IPS DF 4.7 (cell line): Measurements from ENCODE around the gene MPO.

Experiments
- DNase-seq: peaks from one replicate; pipeline ENCODE4 v3.0.0-alpha.2; 2013; ENCODE audit warnings: low spot score; ENCODE audit errors: extremely low read depth

MPO gene

DNA sequence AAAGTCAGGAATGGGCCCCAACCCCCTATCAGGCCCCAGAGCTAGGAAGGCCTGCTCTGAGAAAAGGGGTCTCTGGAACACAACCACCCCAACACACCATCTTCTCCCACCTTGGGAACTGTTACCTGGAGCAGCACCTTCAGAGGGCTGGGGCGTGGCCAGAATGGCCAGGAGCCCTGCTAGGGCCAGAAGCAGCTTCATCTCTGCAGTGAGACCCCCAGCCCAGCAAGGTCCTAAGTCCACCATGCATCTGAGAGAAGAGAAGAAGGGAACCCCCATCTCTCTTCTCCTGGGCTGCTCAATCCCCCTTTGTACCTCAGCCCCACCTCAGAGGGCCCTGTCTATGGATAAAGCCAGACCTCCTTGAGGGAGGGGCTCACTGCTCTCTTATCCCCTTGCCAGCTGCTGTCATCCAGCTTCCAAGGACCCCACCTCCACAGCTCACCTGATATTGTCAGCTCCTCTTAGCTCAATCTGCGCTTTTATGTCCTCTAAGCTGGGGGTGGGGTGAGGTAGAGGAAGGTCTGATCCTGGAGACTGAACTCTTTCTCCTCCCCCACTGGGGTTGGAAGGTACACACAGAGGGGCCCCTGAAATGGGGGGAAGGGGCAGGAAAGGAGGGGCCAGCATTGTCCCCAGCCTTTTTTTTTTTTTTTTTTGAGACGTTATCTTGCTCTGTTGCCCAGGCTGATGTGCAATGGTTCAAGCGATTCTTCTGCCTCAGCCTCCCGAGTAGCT is at the start of gene MPO:
Gene MPO, minus strand, starts transcription at position 456 of the 738 bp plus-strand sequence. Its CDS starts 177 bp downstream, at position 279.
- no peak for DNase-seq

- no peak for DNase-seq
Measured at GRCh38 chr17:58329810-58330537, 49.2 kb upstream of the MPO start.

DNA sequence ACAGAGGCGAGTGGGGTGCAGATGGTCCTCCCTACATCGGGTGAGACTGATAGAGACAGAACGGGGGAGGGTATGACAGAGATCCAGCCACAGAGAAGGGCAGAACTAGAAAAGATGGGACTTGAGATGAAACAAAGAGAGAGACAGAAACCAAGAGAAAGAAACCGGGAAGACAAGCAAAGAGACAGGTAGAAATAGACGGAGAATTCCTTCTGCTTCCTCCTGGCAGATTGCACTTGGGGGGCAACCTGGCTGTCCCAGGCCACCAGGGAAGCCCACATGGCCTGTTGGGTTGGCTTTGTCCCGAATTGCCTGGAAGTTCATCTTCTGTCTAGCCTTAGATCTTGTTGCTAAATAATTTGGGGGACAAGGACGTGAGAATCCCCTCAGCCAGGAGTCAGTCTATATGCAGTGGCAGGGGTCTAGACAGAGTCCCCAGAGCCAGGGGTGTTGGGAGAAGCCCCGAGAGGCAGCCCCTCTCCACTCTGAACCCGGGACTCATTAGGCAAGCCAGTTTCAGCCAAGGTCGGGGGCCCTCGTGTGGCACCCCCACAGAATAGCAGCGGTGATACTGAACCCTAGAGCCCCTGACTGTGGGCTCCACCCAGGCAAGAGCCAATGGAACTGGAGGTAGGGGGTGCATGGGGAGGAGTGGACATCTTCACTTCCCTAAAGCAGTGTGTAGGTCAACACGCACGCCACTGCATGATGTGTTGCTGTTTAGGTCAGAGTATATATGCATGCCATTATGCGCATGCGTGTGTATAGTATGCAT is 48.5 kb upstream of the MPO start:
- no peak for DNase-seq

- no peak for DNase-seq
Measured at GRCh38 chr17:58328195-58329034, 47.7 kb upstream of the MPO start, which contains the start of gene TSPOAP1. TSS of gene TSPOAP1 (minus strand) at chr17:58328795. CDS start at chr17:58327920, 875 bp downstream.

DNA sequence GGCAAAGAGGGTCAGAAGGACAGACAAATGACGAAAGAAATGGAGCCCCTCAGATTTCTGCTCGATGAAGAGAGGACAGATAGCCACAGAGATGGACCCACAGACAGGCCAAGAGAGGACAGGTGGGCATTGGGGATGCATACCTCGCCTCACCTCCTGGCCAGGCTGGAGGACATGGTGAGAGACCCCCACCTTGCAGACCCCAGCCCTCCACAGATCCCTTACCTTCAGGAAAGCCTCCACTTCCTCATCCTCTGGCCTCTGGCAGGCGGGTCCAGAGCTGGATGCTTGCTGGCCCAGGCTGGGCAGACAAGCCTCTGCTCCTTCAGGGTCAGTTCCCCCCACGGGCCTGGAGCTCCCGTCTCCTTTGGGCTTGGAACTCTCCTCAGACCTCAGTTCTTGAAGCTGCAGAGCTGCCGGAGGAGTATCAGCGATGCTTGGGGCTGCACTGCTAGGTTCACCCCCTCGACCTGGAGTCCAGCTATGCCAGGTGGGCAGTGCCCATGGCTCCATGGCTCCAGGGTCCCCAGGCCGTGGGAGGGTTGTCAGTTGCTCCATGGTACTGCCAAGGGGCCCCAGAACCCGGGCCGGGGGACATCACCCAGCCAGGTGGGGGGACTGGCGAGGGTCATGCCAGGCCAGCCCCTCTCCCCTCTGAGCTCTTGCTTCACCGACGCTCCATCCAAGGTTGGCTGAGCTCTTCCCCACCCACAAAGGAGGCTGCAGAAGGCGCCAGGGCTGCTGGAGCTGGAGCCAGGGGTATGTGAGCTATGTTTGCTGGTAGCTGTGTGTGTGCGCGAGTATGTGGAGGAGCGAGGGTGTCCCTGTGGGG is 46.8 kb upstream of the MPO start:
- DNase-seq: no peak

DNA sequence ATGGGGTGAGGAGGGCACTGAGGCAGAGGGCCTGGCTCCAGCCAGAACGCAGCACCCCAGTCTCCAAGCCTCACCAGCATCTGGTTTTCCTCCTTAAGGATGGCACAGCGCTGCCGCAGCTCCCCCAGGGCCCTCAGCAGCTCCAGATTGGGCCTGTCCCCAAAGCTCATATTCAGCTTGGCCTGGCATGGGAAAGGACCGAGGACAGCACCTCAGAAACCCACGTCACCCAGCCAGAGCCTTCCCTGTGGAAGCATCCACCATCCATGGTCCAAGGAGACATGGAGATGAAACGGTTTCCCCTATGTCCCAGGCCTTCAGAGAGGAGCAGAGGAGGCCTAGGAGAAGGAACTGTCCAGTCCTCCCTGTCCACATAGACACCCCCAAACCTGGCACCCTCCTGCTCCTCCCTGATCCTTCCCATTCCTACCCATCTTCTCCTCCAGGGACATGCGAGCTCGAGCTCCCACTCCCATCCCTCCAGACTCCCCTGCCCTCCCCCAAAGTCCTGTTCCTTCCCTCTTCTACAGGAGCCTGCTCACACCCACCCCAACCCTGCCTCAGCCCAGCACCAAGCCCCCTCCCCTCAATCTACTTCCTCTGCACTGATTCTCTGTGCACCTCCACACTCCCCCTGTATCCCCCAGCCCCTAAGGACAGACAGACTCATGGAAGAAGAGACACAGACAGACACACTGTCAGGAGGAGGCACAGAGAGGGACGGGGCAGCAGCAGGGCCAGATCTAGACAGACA is 46.1 kb upstream of the MPO start:
- DNase-seq: no peak

GRCh38 chr17:58325976-58326468 is 45.3 kb upstream of the MPO start:
- DNase-seq: no peak

GRCh38 chr17:58325289-58325726 is 44.6 kb upstream of the MPO start:
- no peak for DNase-seq

DNA sequence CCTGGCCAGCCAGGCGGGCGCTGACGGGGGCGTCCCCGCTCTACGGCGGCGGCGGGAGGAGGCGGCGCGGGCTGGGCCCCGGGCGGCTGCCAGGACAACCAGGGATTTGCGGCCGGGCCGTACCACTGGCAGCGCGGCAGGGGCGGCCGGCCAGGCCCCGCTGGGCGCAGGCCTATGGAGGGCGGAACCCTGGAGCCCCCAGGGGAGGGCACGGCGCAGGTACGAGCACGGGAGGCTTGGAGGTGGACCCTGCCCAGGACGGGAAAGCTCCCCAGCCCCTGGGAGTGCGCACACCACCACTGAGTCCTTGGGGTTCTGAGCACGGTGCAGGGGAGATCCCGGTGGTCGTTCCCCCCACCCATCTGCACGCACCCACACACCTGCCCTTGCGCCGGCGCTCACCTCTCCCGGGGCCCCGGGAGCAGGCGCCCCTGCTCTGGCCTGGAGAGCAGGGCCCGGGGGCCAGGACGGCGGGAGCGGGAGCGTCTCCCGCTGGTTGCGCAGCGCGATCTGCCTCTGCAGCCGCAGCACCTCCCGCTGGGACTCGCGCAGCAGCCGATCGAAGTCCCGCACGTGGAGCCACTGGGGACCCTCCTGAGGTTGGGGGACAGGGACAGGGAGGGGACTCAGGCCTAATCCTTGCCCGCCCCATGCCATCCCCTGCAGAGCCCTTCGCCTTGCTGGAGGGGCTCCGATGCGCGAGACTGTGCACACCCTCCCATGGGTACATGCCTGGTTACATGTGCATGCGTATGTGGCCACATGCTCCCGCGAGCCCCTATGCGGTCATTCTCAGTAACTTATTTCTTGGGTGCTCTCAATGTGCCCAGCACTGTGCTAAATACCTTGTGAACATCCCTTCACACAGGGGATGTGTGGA is 43.9 kb upstream of the MPO start:
- no peak for DNase-seq

DNA sequence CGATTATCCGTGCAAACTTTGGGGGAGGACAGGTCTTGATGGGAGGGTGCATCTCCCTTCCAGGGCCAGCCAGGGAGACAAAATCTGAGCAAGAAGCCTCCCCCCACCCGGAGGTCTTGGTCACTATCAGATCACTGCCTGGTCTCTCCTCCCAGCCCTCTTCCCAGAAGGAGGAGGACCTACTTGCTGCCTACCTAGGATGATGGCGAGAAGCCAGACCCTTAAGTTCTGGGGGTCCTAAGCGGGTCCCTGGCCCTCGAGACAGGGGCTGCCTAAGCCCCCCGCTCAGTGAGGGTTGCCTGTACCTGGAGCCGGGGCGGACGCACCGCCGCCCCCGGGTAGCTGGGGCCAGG is 43.3 kb upstream of the MPO start:
- DNase-seq: no peak

- DNase-seq: no peak
Measured at GRCh38 chr17:58323366-58324055, 42.8 kb upstream of the MPO start.

GRCh38 chr17:58322581-58323185 is 41.9 kb upstream of the MPO start:
- DNase-seq: no peak

DNA sequence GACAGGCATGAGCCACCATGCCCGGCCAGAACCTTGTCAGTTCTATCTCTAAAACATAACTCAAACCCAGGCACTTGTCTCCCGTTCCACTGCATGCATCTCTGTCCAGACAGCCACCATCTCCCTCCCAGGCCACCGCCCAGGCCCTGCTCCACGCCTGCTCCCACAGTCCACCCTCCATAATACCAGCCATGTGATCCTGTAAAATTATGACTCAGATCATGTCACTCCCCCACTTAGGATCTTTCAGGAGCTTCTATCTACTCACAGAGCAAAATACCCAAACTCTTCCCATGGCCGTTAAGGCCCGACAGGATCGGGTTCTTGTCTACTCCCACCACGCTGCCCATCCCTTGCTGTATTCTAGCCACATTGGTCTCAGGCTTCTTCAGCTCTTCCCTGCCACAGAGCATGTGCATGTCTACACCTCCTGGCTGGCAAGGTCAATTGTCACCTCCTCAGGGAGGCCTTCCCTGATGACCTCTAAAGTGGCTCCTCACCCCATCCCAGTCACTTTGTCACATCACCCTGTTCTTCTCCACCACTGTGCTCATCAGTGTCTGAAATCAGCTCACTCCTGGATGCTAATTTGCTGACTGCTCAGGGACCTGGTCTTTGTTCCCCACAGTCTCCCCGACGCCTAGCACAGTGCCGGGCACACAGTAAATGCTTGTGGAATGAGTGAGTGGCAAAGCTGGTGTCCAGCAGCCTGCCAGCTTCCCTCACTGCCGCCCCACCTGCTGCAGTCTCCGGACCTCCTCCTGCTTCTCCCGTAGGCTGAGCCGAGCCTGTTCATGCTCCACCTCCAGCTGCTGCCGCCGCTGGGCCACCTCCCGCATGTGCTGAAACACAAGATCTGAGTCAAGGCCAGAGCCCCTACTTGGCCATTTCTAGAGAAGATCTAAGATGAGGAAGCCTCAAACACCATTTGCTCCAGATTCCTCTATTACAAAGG is 41.1 kb upstream of the MPO start:
- DNase-seq: no peak

- DNase-seq: no peak
Measured at GRCh38 chr17:58320570-58321323, 40.0 kb upstream of the MPO start.

DNA sequence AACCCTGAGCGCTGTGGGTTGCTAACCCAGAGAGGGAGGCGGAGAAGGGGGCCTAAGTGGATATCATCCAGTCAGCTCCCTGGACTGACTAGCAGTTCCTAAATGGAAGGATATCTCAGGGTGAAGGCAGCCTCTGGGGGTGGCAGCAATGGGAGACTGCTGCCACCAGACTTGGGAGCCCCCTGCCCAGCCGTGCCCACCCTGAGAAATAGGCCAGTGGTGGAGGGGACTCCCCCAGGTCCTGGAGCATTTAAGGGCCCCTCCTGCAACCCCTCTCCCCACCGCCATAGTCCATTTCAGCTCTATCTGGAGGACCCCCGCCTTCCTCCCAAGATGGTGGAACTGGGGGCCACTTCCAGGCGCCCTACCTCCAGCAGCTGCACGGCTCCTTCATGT is 39.4 kb upstream of the MPO start:
- no peak for DNase-seq
